ENCODE measurements around the gene METTL17.

The METTL17 gene

DNA sequence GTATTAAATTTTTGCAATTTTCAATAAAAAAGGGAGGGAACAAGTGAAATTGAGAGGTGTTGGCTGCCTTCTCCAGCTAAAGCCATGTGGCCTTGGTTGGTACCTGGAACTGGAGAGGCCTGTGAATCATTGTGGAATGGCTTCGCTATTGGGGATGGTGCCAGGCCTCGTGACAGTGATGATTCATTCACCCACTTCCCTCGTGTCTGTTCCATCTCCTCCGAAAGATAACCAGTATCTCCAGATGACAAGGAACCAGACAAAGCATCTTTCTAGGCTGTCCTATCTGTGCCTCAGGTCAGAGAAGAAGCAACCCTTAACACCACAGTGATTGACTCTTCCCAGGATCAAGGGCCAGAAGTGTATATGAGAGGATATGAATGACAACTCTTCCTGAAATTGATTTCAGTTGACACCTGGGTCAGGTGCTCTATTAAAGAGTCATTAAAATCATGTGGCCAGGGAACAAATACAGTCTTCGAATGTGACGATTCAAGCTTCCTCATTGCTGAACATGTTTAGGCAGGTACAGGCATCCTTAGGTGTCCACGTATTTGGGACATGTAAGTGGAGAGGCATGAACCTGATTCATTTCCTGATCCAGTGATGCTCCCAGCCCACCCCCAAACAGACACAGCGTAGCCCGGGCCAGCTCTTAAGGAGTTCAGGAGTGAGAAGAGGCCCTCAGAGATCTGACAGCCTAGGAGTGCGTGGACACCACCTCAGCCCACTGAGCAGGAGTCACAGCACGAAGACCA lies 52.1 kb downstream of the METTL17 start, which contains the start of gene RNASE7:
Gene RNASE7, plus strand, starts transcription at position 687 of the 758 bp plus-strand sequence. CDS start 631 bp downstream, outside the sequence.
- no peak within 1 kb of the TSS for H3K4me3 ChIP-seq (ENCODE audit: low read depth, low read length)

DNA sequence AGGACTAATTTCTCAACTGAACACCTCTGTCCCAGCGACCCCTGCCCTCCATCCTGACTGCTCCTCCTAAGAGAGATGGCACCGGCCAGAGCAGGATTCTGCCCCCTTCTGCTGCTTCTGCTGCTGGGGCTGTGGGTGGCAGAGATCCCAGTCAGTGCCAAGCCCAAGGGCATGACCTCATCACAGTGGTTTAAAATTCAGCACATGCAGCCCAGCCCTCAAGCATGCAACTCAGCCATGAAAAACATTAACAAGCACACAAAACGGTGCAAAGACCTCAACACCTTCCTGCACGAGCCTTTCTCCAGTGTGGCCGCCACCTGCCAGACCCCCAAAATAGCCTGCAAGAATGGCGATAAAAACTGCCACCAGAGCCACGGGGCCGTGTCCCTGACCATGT lies 53.1 kb downstream of the METTL17 start:
- H3K4me3 ChIP-seq (ENCODE audit: low read depth, low read length): no peak overlapping the region

DNA sequence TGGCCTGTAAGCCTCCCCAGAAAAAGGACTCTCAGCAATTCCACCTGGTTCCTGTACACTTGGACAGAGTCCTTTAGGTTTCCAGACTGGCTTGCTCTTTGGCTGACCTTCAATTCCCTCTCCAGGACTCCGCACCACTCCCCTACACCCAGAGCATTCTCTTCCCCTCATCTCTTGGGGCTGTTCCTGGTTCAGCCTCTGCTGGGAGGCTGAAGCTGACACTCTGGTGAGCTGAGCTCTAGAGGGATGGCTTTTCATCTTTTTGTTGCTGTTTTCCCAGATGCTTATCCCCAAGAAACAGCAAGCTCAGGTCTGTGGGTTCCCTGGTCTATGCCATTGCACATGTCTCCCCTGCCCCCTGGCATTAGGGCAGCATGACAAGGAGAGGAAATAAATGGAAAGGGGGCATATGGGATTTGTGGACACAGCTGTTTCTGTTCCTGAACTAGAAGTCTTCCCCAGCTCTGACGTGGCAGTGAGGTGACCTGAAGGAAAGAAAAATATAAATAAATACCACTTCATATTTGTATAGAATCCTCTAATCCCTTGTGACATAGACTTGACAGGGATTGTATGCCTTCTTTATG lies 53.7 kb downstream of the METTL17 start:
- H3K4me3 ChIP-seq (ENCODE audit: low read depth, low read length): no peak overlapping the region

DNA sequence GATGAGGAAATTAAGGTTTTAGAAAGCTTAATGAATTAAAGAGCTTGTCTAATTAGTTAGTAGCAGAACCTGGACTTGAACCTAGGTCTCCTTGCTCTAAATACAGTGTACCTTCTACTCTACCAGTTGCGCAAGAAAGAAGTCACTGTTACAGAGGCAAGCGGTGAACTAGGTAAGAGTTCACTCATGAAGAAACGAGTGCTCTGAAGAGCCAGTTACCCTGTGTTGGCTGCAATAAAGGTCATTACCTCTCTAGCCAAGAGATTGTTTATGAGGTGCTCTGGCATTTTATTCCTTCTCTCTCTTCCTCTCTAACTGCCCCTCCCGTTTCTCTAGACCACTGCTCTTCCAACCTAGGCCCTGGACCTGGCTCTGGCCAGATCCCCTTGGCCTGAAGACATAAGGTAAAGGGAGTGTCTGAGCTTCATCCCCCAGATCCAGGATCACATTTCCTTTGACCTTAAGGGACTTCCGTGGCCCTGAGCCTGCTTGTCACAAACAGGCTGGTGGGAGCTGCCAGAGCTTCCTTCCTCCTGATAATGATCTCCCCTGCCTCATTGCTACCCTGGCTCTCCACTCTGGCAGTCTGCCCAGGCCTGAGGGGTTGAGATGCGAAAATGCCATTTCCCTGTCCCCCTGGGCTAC lies 54.3 kb downstream of the METTL17 start:
- no peak overlapping the region for H3K4me3 ChIP-seq (ENCODE audit: low read depth, low read length)

All from iPS-11a (cell line).